GM18951 (cell line): Measurements from ENCODE around the gene URAD.
A peak's percentile ranks its signal among the peaks of the same experiment; 100 is the strongest.

ENCODE experiments used
- POLR2A ChIP-seq: IDR thresholded peaks from 4 replicates; pipeline ENCODE4 v1.6.1; 2011; ENCODE audit warnings: mild to moderate bottlenecking; ENCODE audit not compliant: insufficient read length, insufficient read depth; ENCODE audit errors: extremely low read depth
- in situ Hi-C: fragments of 300-500 bp; cut with MboI; formaldehyde crosslinking; loops from one replicate; pipeline ENCODE4 v1.12.0; 2022; ENCODE audit warnings: low sequenced_read_pairs, mixed read lengths, inconsistent platforms; ENCODE audit not compliant: unreplicated experiment

The URAD gene

DNA sequence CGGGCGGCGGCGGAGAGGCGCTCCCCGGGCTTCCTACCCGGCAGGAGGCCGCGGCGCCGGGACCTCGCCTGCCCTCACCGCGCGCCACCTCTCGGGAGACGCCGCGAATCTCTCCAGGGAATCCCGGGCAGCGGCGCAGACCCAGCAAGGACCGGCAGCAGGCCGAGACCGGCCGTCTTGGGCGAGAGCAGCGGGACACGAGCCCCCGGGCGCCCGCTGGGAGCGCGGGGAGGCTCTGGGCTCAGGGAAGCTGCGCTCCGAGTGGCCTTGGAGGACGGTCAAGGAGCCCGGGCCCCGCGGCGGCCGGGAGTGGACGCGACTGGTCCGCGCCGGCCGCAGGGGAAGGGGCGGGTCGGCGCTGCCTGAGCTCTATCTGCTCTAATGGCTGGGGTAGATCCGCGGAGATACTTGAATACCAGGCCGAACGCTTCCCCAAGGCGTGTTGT, 34.1 kb downstream of the URAD start:
- in situ Hi-C loops = loop anchor here (25.0 kb wide), 1 partner anchor 567 kb away; no protein-coding TSS in a partner anchor
- TF ChIP-seq POLR2A = no peak

DNA sequence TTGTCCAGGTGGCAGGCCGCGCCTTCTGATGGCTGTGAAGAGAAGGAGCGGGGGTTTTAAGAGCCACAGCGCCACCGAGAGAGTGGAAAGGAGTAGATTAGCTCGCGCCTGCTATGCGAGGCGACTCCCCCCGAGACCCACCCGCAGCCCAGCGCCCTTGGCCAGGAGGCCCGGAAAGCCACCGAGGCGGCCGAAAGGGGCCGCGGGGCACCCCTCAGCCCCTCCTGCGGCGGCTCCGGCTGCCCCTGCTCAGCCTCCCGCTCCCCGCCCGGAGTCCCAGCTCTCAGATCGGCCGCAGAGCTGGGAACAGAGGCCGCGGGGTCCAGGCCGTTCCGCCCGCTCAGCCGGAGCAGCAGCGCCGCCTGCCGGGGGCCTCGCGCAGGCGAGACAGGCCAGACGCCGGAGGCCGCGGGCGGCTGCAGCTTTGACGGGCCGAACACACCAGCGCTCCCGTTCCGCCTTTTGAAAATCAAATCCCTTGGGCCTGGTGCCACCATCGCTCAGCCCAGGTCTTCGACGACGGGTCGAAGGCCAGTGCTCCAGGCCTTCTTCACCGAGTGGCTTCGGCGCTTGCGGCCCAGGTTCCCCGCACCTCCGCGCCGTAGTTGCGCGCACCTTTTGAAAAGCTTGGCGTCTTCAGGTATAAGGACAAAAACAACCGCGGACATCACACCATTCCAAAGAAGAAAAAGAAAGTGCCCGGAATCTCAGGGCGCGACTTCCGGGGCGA, 34.7 kb downstream of the URAD start:
- in situ Hi-C loops = loop anchor here (25.0 kb wide), 1 partner anchor 567 kb away; no protein-coding TSS in a partner anchor
- TF ChIP-seq POLR2A = peak; percentile 33

DNA sequence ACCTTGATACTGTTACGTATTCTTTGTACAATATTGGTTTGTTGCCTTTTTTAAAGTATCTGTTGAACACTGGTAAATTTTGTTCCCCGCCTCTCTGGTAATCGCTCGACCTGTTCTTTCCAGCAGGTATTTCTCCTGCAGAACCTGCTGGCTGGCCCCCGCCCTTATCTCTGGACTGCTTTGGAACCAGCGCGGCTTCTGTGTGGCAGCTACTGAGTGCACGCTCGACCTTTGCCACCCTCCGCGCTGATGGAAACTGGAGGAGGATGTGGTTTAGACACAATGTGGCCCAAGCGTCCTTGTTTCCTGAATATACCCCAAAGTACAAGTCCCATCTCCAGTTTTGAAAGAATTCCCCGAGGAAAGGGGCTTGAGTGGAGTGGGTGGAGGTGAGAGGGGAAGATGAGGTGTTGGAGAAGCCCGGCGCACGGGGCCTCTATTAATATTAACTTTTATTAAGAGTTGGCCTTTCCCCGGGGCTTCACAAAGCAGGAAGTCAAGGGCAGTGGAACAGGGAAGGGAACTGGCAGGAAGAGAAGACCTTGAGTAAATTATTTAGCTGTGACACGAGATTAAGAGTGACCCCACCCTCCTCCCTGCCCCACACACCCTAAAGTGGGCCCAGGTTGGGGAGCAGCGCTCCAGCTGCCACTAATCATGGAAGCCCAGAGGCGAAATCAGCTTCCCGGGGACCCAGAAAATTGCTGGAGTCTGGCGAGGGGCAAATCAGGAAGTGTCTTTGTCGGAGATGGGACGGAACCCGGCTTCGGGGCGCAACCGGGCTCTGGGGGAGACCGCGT, 35.4 kb downstream of the URAD start:
- peak; percentile 24 for TF ChIP-seq POLR2A
- in situ Hi-C loops = loop anchor here (25.0 kb wide), 1 partner anchor 566 kb away; no protein-coding TSS in a partner anchor

DNA sequence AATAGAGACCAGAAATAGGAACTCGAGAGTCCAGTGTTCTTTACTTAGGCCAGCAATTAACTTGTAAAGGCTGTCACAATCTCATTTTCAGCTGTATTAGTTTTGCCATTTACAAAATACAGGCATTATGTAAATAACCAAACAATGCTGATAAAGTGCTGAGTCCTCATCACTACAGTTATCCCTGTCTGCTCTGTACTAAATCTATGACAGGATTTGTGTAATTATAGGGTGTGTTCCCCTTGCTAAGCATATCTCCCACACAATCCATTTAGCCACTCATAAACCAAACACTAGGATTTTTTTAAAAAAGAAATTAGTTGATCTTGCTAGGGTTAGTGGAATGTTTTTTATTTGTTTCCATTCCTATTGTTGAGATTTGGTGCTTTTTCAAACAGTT, 45.5 kb downstream of the URAD start:
- in situ Hi-C loops = no loop called here

DNA sequence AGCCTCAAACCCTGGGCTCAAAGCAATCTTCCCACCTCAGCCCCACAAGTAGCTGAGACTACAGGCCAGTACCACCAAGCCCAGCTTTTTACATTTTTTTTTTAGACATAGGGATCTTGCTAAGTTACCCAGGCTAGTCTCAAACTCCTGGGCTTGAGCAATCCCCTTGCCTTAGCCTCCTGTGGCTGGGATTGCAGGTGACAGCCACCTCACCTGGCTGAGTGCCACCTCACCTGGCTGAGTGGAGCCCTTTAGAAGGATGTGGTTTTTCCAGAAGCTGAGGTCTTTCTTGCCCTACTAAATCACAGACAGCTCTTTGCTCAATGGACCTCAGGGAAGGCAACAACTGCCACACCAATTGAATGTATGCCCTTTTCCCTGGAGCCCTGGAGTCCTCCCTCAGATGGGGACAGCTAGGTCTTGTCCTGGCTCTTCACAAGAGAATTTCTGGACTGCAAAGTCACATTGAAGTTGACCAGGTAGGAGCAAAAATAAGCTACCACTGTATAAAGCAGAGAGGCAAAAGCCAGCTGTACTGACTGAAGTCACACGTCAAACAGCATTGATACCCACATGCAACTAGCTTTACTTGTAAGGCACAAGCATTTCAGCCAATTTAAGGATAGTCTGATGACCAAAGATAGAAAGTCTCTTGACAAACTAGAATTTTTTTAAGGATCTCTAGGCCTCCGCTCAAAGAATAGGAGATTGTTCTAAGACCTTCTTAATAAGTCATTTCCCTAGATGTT, 54.7 kb downstream of the URAD start:
- no peak for TF ChIP-seq POLR2A
- in situ Hi-C loops = no loop called here

More for the DNA sequence above, 45.5 kb downstream of the URAD start:
- TF ChIP-seq POLR2A = no peak

DNA sequence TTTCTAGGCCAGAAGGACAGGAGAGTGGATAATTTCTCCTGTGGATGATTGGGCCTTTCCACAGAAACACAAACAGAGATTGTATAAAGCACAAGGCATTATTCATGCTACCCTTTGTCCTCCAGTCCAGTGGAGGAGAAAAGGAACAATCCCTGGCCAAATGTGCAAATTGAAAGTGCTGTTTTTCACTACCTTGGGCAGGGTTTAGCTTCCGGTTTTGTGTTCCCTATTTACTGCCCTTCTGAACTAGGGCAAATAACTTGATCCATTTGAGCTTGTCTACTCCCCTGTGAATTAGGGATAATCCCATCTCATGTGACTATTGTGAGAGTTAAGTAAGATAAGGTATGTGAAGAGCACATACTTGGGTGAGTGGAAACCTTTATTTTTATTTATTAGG, 55.4 kb downstream of the URAD start:
- TF ChIP-seq POLR2A = no peak
- in situ Hi-C loops = no loop called here

DNA sequence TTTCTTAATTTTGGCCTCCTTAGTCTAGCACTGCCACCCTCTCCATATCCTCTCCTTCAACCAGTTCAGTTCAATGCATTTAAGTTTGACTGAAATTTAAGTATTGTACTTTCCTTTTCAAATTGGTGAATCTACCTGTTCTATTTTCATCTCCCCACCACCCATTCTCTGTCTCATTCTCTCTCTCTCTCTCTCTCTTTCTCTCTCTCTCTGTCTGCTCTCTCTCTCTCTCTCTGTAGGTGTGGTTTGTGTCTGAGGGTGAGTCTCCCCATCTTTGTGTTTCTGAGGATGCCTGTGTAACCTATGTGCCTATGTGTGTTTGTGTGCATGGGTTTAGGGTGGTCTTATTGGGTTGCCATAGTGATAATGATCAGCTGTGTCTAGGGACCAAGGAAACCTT, 58.6 kb downstream of the URAD start:
- in situ Hi-C loops = no loop called here
- no peak for TF ChIP-seq POLR2A

DNA sequence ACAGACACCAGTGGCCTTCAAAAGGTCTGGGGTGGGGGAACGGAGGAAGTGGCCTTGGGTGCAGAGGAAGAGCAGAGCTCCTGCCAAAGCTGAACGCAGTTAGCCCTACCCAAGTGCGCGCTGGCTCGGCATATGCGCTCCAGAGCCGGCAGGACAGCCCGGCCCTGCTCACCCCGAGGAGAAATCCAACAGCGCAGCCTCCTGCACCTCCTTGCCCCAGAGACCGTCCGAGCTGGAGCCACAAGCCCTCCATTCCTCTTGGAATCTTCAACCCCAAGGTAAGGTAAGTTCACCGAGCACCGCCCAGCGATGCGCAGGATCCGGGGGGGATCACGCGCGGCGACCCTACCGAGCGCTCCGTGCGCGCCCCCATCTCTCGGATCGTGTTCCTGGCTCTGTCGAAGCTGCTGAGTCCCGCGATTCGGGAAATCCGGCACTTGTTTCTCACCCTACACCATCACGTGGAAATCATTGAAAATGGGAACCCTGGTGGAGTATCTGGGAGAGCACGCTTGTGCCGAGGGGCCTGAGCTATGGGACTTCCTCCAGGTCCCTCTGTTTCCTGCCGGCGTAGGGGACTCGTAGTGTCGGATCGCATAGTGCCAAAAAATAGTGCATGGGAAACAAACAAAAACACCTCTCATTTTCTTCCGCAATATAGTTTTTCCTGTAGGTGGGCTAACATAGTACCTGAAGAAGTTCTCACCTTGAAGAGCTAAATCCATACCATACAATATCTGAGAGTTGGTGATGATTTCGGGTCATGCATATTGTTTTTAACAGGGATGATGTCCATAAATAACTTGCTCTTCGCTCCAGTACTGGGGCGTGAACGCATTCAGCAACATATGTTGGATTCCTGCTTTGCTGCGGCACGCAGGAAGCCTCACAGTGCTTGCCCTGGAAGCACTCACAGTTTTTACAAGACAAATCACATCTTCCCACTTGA, 59.4 kb downstream of the URAD start:
- in situ Hi-C loops = no loop called here
- no peak for TF ChIP-seq POLR2A

DNA sequence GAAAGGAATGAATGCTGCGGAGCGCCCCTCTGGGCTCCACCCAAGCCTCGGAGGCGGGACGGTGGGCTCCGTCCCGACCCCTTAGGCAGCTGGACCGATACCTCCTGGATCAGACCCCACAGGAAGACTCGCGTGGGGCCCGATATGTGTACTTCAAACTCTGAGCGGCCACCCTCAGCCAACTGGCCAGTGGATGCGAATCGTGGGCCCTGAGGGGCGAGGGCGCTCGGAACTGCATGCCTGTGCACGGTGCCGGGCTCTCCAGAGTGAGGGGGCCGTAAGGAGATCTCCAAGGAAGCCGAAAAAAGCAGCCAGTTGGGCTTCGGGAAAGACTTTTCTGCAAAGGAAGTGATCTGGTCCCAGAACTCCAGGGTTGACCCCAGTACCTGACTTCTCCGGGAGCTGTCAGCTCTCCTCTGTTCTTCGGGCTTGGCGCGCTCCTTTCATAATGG, 60.1 kb downstream of the URAD start:
- TF ChIP-seq POLR2A = no peak
- in situ Hi-C loops = no loop called here
